Nephron progenitor cell (in vitro differentiated cells): ENCODE measurements around the gene APLF.

Experiments used
- DNase-seq: peaks from one replicate; pipeline ENCODE4 v3.0.0; 2021
- H3K27ac Mint-ChIP-seq: 2 replicates; pipeline ENCODE4 v1.8.0; 2021; ENCODE audit warnings: mild to moderate bottlenecking, moderate library complexity, mixed read lengths
- H3K27me3 Mint-ChIP-seq: 2 replicates; pipeline ENCODE4 v1.8.0; 2021; ENCODE audit warnings: mild to moderate bottlenecking, low read depth, mixed read lengths; ENCODE audit not compliant: poor library complexity
- H3K36me3 Mint-ChIP-seq: 2 replicates; pipeline ENCODE4 v1.8.0; 2021; ENCODE audit warnings: low read depth, mixed read lengths
- H3K4me1 Mint-ChIP-seq: 2 replicates; pipeline ENCODE4 v1.8.0; 2021; ENCODE audit warnings: mixed read lengths
- H3K4me3 Mint-ChIP-seq: 2 replicates; pipeline ENCODE4 v1.8.0; 2021; ENCODE audit warnings: mild to moderate bottlenecking, moderate library complexity, mixed read lengths
- H3K9me3 Mint-ChIP-seq: 2 replicates; pipeline ENCODE4 v1.8.0; 2021; ENCODE audit warnings: mild to moderate bottlenecking, moderate library complexity, mixed read lengths
- TF ChIP-seq, protein P1 (sequence below): fragments of 200-600 bp; sonication (generic); IDR thresholded peaks from 2 replicates; pipeline ENCODE4 v1.5.0; 2021; ENCODE audit warnings: antibody characterized with exemption

APLF gene

GRCh38 chr2:68458981-68459380, 8.4 kb upstream of the APLF start:
- no peaks in the 10 kb centered on the region for H3K4me1 Mint-ChIP-seq
- H3K9me3 Mint-ChIP-seq: no peaks in the 10 kb centered on the region
- peaks cover 7% of the 10 kb centered on the region for H3K27me3 Mint-ChIP-seq
- no peak for DNase-seq
- H3K27ac Mint-ChIP-seq: no peak overlapping the region
- no peaks in the 10 kb centered on the region for H3K36me3 Mint-ChIP-seq
- TF ChIP-seq, protein P1, sequence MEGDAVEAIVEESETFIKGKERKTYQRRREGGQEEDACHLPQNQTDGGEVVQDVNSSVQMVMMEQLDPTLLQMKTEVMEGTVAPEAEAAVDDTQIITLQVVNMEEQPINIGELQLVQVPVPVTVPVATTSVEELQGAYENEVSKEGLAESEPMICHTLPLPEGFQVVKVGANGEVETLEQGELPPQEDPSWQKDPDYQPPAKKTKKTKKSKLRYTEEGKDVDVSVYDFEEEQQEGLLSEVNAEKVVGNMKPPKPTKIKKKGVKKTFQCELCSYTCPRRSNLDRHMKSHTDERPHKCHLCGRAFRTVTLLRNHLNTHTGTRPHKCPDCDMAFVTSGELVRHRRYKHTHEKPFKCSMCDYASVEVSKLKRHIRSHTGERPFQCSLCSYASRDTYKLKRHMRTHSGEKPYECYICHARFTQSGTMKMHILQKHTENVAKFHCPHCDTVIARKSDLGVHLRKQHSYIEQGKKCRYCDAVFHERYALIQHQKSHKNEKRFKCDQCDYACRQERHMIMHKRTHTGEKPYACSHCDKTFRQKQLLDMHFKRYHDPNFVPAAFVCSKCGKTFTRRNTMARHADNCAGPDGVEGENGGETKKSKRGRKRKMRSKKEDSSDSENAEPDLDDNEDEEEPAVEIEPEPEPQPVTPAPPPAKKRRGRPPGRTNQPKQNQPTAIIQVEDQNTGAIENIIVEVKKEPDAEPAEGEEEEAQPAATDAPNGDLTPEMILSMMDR: no peak
- no peak overlapping the region for H3K4me3 Mint-ChIP-seq

DNA sequence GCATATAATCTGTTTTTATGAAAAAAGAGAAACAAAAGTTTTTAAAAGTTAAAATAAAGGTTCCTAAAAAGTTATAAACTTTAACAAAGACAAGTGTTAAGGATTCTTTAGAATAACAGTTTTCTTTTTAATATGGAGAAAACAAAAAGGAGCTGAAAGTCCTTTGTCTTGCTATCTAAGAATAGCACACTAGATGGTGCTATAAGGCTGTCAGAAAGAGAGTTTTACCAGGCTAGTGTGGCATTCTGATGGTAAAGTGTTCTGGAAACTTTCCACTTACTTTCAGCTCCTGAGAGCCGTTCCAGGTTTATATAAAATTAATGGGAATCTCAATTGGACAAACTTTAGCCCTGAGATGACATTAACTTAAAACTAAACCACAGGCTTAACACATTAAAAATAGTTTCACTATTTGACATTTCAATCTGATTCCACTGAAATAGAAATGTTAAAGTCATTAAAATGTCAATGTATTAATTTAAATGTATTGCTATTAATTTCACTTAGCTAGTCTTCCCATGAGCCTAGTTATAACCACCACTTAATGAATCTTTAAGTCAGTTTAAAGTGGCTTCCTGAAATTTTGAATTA, 4.0 kb upstream of the APLF start:
- H3K9me3 Mint-ChIP-seq: no peaks in the 10 kb centered on the region
- no peak overlapping the region for H3K27ac Mint-ChIP-seq
- H3K4me1 Mint-ChIP-seq: peaks cover 15% of the 10 kb centered on the region
- H3K36me3 Mint-ChIP-seq: no peaks in the 10 kb centered on the region
- TF ChIP-seq, protein P1: peak; percentile 81
- peaks cover 3% of the 10 kb centered on the region for H3K27me3 Mint-ChIP-seq
- H3K4me3 Mint-ChIP-seq: no peak overlapping the region
- DNase-seq: no peak

- H3K27ac Mint-ChIP-seq: no peak overlapping the region
- TF ChIP-seq, protein P1: no peak
- DNase-seq: no peak
- H3K27me3 Mint-ChIP-seq: peaks cover 3% of the 10 kb centered on the region
- no peaks in the 10 kb centered on the region for H3K36me3 Mint-ChIP-seq
- peaks cover 27% of the 10 kb centered on the region for H3K4me1 Mint-ChIP-seq
- no peak overlapping the region for H3K4me3 Mint-ChIP-seq
- no peaks in the 10 kb centered on the region for H3K9me3 Mint-ChIP-seq
These were observed 2.7 kb upstream of the APLF start for GRCh38 chr2:68464651-68465050.

DNA sequence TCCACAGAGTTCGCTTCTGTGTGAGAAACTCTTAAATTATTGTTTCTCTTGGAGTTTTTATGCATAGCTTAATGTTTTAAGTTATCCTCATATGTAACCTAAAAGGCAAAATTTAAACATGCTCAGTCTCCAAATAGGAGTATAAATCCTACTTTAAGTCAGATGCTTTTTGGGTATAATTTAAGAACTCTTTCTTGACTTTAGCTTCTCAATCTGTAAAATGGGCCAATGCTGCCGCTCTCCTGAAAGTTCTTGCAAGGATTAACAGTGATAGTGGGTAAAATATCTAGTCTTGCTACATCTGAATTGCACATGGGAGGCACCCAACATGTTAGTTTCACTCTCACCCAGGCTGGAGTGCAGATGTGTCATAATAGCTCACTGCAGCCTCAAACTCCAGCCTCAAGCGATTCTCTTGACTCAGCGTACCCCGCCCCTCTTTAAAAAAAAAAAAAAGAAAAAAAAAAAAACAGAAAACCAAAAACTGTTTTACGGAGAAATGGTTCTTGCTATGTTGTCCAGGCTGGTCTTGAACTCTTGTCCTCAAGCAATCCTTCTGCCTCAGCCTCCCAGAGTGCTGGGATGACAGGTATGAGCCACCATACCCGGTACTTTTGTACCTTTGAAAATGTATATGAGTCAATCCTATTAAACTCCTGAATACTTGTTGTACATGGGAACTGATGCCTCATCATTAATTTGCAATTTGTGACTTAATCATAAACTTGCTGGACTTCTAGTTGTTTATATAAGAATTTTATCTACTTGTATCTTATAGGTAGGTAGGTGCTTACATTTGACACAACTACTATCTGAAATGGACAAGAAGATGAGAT, 2.1 kb upstream of the APLF start:
- TF ChIP-seq, protein P1: no peak
- DNase-seq: no peak
- Mint-ChIP-seq H3K27me3 (peaks cover 3% of the 10 kb centered on the region), H3K4me3 (peak overlapping the region; percentile 96), H3K9me3 (no peaks in the 10 kb centered on the region), H3K36me3 (no peaks in the 10 kb centered on the region), H3K27ac (no peak overlapping the region), H3K4me1 (peaks cover 34% of the 10 kb centered on the region)

GRCh38 chr2:68466361-68466777, 1.0 kb upstream of the APLF start:
- no peaks in the 10 kb centered on the region for H3K36me3 Mint-ChIP-seq
- TF ChIP-seq, protein P1: no peak
- no peak for DNase-seq
- H3K9me3 Mint-ChIP-seq: no peaks in the 10 kb centered on the region
- H3K4me3 Mint-ChIP-seq: peak overlapping the region; percentile 96
- peaks cover 45% of the 10 kb centered on the region for H3K4me1 Mint-ChIP-seq
- peaks cover 3% of the 10 kb centered on the region for H3K27me3 Mint-ChIP-seq
- peak overlapping the region; percentile 95 for H3K27ac Mint-ChIP-seq

DNA sequence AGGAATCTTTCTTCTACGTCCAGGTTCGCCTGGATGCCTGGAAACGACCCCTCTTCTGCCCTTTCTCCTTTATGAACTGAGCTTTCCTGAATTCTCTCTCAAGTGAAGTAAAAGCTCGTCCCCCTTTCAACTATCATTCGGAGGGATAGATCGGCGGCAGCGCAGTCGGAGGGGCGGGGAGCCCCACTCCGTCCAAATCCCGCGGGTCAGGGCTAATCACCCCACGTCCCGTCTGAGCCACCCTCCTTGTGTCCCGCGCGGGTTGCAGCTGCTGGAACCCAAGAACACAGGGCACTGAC, 658 bp upstream of the APLF start:
- TF ChIP-seq, protein P1: no peak
- peaks cover 48% of the 10 kb centered on the region for H3K4me1 Mint-ChIP-seq
- H3K27ac Mint-ChIP-seq: peak overlapping the region; percentile 95
- no peaks in the 10 kb centered on the region for H3K9me3 Mint-ChIP-seq
- DNase-seq: no peak
- H3K27me3 Mint-ChIP-seq: peaks cover 3% of the 10 kb centered on the region
- H3K4me3 Mint-ChIP-seq: peak overlapping the region; percentile 96
- no peaks in the 10 kb centered on the region for H3K36me3 Mint-ChIP-seq
